Ovary (tissue), 9 donors: ENCODE data around the gene C1orf159. TPM values are rescaled to one million over a fixed set of nuclear protein-coding genes. Genes with fewer than 3 reads are reported as not detected.
"Not testable (repeated sequence)": the region's sequence is repeated elsewhere in the genome, so short reads cannot be mapped to it uniquely, and the experiment has no call there.

ENCODE experiments used
- DNase-seq, 5 donors: peaks; one replicate each; pipeline ENCODE4 v3.0.0-alpha.2; 2019 to 2020
- H3K27ac ChIP-seq, 2 donors: fragments of 200-600 bp; one replicate each; pipeline versions ENCODE4 v1.5.1 to v1.8.0; 2019 to 2022
- H3K27me3 ChIP-seq: fragments of 200-600 bp; one replicate; pipeline ENCODE4 v1.8.0; 2022
- H3K36me3 ChIP-seq: fragments of 200-600 bp; sonication (generic); one replicate; pipeline ENCODE4 v1.5.1; 2019
- H3K4me1 ChIP-seq: one replicate; pipeline ENCODE4 v1.8.1; 2013; ENCODE audit warnings: mild to moderate bottlenecking, moderate library complexity; ENCODE audit not compliant: insufficient read depth
- H3K4me3 ChIP-seq: fragments of 200-600 bp; sonication (generic); one replicate; pipeline ENCODE4 v1.5.1; 2017
- H3K9me3 ChIP-seq, 2 donors: fragments of 200-600 bp in 1 of 2; sonication (generic) in 1 of 2; one replicate each; pipeline versions ENCODE4 v1.5.1 to v1.8.1; 2013 to 2019; ENCODE audit warnings: mild to moderate bottlenecking in 1 of 2, moderate library complexity in 1 of 2
- CTCF ChIP-seq, 3 donors: fragments of 450-650 bp in 2 of 3; fragments of 200-600 bp in 1 of 3; IDR thresholded peaks; one replicate each; pipeline versions ENCODE4 v1.5.1 to v1.8.0; 2016 to 2022; ENCODE audit warnings: antibody characterized with exemption in 3 of 3, mild to moderate bottlenecking in 1 of 3
- EP300 ChIP-seq: sonication (generic); formaldehyde crosslinking; IDR thresholded peaks from one replicate; pipeline ENCODE4 v1.6.1; 2017; ENCODE audit warnings: antibody characterized with exemption
- POLR2A ChIP-seq: fragments of 450-650 bp; IDR thresholded peaks from one replicate; pipeline ENCODE4 v1.6.1; 2017; ENCODE audit warnings: antibody characterized with exemption, mild to moderate bottlenecking, moderate library complexity
- WGBS, 3 donors: extraction: QIAGEN DNeasy Blood & Tissue Kit in 1 of 3; methylation state at CpG; one replicate each; pipeline versions ENCODE4 v1.1.5 to v1.1.7; 2013 to 2017; 5-methylcytosine and 5-hydroxymethylcytosine counted together
- intact Hi-C, 4 donors: fragments of 100-400 bp; cut with DNase I; formaldehyde crosslinking; loops; one replicate each; pipeline versions ENCODE4 v1.11.0 to v1.15.1; 2022 to 2023
- polyA plus RNA-seq, 2 donors: library from polyadenylated mRNA; stranded (reverse); fragments of 200-250 nt in 1 of 2; fragments of 350-450 nt in 1 of 2; fragmentation: Illumina TruSeq in 1 of 2; extraction: RNeasy Lipid Tissue Mini Kit (QIAGEN cat#74804) in 1 of 2; gene quantifications; one replicate each; pipeline ENCODE4 v1.2.3, GENCODE V29; 2013 to 2014
- total RNA-seq, 7 donors: library from RNA; depleted of rRNA in 2 of 7; stranded (reverse); fragments of >200 nt in 2 of 7; fragmentation: NEBNext Ultra II Directional in 3 of 7; extraction: Animal tissue kit (Norgen Biotek cat#: 25700) in 3 of 7; gene quantifications; one replicate each; pipeline versions ENCODE4 v1.1.0 to v1.2.4, GENCODE V29; 2016 to 2023
- donor health status: DM: no; HTN: no; CAD: no; lungs with moderate emphysema.
- donor health status: DM: no; HTN: no; CAD: no.
- donor health status: Bipolar disorder and iron deficiency.
- donor health status: DM: yes; HTN: yes; CAD: no.
- donor health status: DM: no; HTN: no; CAD: no.
- donor health status: DM: yes; HTN: yes; CAD: no.

The C1orf159 gene
- total and polyA plus RNA-seq, 9 donors = 0.28 to 22.1 (median 9.4) TPM

GRCh38 chr1:1081311-1082238 lies 34.3 kb downstream of the C1orf159 start:
- intact Hi-C loops = no loop called here
- peak in 4 of 5 donors; percentile 7 to 39 (median 23) for DNase-seq
- no peaks in the 10 kb centered on the region for H3K9me3 ChIP-seq
- TF ChIP-seq CTCF (IDR thresholded peaks at IDR 0.05) (no peak), POLR2A (no peak), EP300 (no peak)
- no peak overlapping the region for H3K27ac ChIP-seq
- 80 to 89% (median 81%) methylated on average over 51 to 52 of the region's 52 CpGs for WGBS, 3 donors
- H3K36me3 ChIP-seq = no peaks in the 10 kb centered on the region
- H3K4me3 ChIP-seq = no peak overlapping the region
- peaks cover 11% of the 10 kb centered on the region for H3K4me1 ChIP-seq
- no peaks in the 10 kb centered on the region for H3K27me3 ChIP-seq

- Histone ChIP-seq H3K4me3 (no peak overlapping the region), H3K9me3 (no peaks in the 10 kb centered on the region), H3K36me3 (no peaks in the 10 kb centered on the region), H3K27ac (no peak overlapping the region), H3K4me1 (peaks cover 11% of the 10 kb centered on the region), H3K27me3 (no peaks in the 10 kb centered on the region)
- peak; percentile 8 to 37 (median 19) for DNase-seq
- TF ChIP-seq CTCF (IDR thresholded peaks at IDR 0.05) (no peak), EP300 (no peak), POLR2A (no peak)
- 26 to 33% (median 32%) methylated on average over 8 to 9 of the region's 9 CpGs for WGBS, 3 donors
- intact Hi-C loops = no loop called here
Observed at GRCh38 chr1:1080951-1081310, 35.0 kb downstream of the C1orf159 start.

- 1 to 2% (median 2%) methylated on average over 15 to 20 of the region's 23 CpGs for WGBS, 3 donors
- peaks cover 11% of the 10 kb centered on the region for H3K4me1 ChIP-seq
- no peaks in the 10 kb centered on the region for H3K27me3 ChIP-seq
- TF ChIP-seq CTCF (IDR thresholded peaks at IDR 0.05) = no peak
- no peak for TF ChIP-seq POLR2A
- no peak for TF ChIP-seq EP300
- peak overlapping the region; percentile 16 for H3K4me3 ChIP-seq
- H3K36me3 ChIP-seq = no peaks in the 10 kb centered on the region
- peak; percentile 34 to 70 (median 49) for DNase-seq
- no peak overlapping the region for H3K27ac ChIP-seq
- no peaks in the 10 kb centered on the region for H3K9me3 ChIP-seq
- intact Hi-C loops = no loop called here
Observed at GRCh38 chr1:1080122-1080757, 35.6 kb downstream of the C1orf159 start.

- H3K36me3 ChIP-seq = no peaks in the 10 kb centered on the region
- WGBS, 3 donors = 0 to 1% (median 1%) methylated on average over 22 to 38 of the region's 38 CpGs
- TF ChIP-seq EP300 (no peak), POLR2A (no peak), CTCF (IDR thresholded peaks at IDR 0.05) (no peak)
- H3K27me3 ChIP-seq = peaks cover 3% of the 10 kb centered on the region
- H3K4me1 ChIP-seq = peaks cover 11% of the 10 kb centered on the region
- peak; percentile 43 to 67 (median 47) for DNase-seq
- intact Hi-C loops = no loop called here
- peak overlapping the region; percentile 16 for H3K4me3 ChIP-seq
- no peak overlapping the region for H3K27ac ChIP-seq
- no peaks in the 10 kb centered on the region for H3K9me3 ChIP-seq
Observed at GRCh38 chr1:1079408-1080121, 36.3 kb downstream of the C1orf159 start.

GRCh38 chr1:1077396-1077795 lies 38.5 kb downstream of the C1orf159 start:
- H3K27ac ChIP-seq, intact Hi-C loops, H3K4me3 ChIP-seq, H3K27me3 ChIP-seq, H3K36me3 ChIP-seq, H3K9me3 ChIP-seq: not testable (repeated sequence)
- H3K4me1 ChIP-seq = peaks cover 11% of the 10 kb centered on the region
- WGBS, 3 donors = 68% methylated on average over 18 of the region's 21 CpGs; no CpG with 5 or more reads in 2 of the 3 donors
- peak in 1 of 5 donors; percentile 7 for DNase-seq
